ENCODE data around the gene GPX4.

GPX4 gene

GRCh38 chr19:1130771-1131717 is 27.2 kb downstream of the GPX4 start:
- no peak for DNase-seq (ENCODE audit: low spot score)

GRCh38 chr19:1131718-1132551 is 28.1 kb downstream of the GPX4 start:
- no peak for DNase-seq (ENCODE audit: low spot score)

GRCh38 chr19:1132552-1133383 is 29.0 kb downstream of the GPX4 start:
- no peak for DNase-seq (ENCODE audit: low spot score)

- DNase-seq (ENCODE audit: low spot score): no peak
These were observed 29.7 kb downstream of the GPX4 start for GRCh38 chr19:1133471-1133929.

- no peak for DNase-seq (ENCODE audit: low spot score)
These were observed 30.6 kb downstream of the GPX4 start for GRCh38 chr19:1134431-1134830.

GRCh38 chr19:1135454-1135853 is 31.7 kb downstream of the GPX4 start:
- DNase-seq (ENCODE audit: low spot score): no peak

- DNase-seq (ENCODE audit: low spot score): no peak
These were observed 32.4 kb downstream of the GPX4 start for GRCh38 chr19:1136201-1136600.

GRCh38 chr19:1136621-1137317 is 33.0 kb downstream of the GPX4 start:
- DNase-seq (ENCODE audit: low spot score): no peak

GRCh38 chr19:1138121-1138520 is 34.3 kb downstream of the GPX4 start:
- DNase-seq (ENCODE audit: low spot score): no peak

- DNase-seq (ENCODE audit: low spot score): no peak
These were observed 35.3 kb downstream of the GPX4 start for GRCh38 chr19:1139126-1139525.

- DNase-seq (ENCODE audit: low spot score): no peak
These were observed 36.7 kb downstream of the GPX4 start for GRCh38 chr19:1140272-1141027.

GRCh38 chr19:1141944-1142343 is 38.1 kb downstream of the GPX4 start:
- DNase-seq (ENCODE audit: low spot score): no peak

GRCh38 chr19:1143828-1144399 is 40.1 kb downstream of the GPX4 start:
- DNase-seq (ENCODE audit: low spot score): no peak

- DNase-seq (ENCODE audit: low spot score): no peak
These were observed 40.9 kb downstream of the GPX4 start for GRCh38 chr19:1144741-1145140.

GRCh38 chr19:1145635-1146411 is 42.0 kb downstream of the GPX4 start:
- DNase-seq (ENCODE audit: low spot score): no peak

GRCh38 chr19:1146412-1146699 is 42.6 kb downstream of the GPX4 start:
- no peak for DNase-seq (ENCODE audit: low spot score)

GRCh38 chr19:1146858-1147780 is 43.3 kb downstream of the GPX4 start:
- no peak for DNase-seq (ENCODE audit: low spot score)

- DNase-seq (ENCODE audit: low spot score): no peak
These were observed 44.2 kb downstream of the GPX4 start for GRCh38 chr19:1147934-1148549.
